A549 (cell line): ENCODE measurements around the gene CYGB.

Experiments
- KDM1A ChIP-seq: fragments of 200-600 bp; sonication (generic); IDR thresholded peaks from 2 replicates; pipeline ENCODE4 v1.6.1; 2016; ENCODE audit warnings: low read depth, mild to moderate bottlenecking
- POLR2A ChIP-seq: IDR thresholded peaks from 2 replicates; pipeline ENCODE4 v1.6.1; 2012; ENCODE audit warnings: mild to moderate bottlenecking, low read length
- TF ChIP-seq, protein P1 (sequence below): fragments of >200 bp; sonication (Bioruptor Twin); formaldehyde crosslinking; IDR thresholded peaks from 3 replicates; pipeline ENCODE4 v1.5.1; 2016
- TF ChIP-seq, protein P2 (sequence below): IDR thresholded peaks from 2 replicates; pipeline ENCODE4 v1.6.1; 2012
- TF ChIP-seq, protein P3 (sequence below): fragments of 200-600 bp; sonication (generic); IDR thresholded peaks from 2 replicates; pipeline ENCODE4 v1.6.1; 2016; ENCODE audit warnings: antibody characterized with exemption, mild to moderate bottlenecking, moderate library complexity
- TF ChIP-seq, protein P4 (sequence below): IDR thresholded peaks from 2 replicates; pipeline ENCODE4 v1.6.1; 2012

DNA sequence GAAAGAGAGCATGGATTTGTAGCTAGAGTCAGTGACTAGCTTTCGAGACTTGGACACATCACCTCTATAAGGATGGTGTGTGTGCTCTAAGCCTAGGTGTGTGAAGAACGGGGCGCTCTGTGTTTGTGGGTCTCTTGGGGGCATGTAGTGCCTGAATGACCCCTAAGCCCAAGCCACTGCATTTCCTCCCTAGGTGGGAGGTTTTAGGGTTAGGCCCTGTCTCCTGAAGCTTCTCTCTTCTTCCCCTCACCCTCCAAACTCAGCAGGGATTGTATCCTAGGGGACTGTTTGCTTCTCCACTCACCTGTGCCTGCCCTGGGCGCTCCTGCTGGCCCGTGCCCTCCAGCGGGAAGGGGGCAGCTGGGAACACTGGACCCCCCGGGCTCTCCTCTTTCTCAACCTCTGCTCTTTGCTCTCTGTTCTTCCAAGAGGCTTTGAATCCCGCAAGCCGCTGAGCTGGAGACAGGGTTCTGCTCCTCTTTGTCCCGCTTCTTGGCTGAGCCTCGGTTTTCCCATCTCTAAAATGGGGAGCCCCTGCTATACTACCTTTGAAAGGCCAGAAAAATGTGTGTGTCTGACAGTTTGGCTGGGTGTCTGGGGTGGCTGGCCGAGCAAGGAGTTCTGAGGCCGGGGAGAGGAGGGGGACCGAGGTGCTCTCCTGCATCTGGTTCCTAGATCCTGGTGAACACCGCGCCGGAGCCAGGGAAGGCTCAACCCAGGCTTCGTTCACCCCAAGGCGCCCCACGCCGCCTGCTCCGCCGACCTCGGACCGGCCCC lies 810 bp downstream of the CYGB start:
- TF ChIP-seq, protein P1, sequence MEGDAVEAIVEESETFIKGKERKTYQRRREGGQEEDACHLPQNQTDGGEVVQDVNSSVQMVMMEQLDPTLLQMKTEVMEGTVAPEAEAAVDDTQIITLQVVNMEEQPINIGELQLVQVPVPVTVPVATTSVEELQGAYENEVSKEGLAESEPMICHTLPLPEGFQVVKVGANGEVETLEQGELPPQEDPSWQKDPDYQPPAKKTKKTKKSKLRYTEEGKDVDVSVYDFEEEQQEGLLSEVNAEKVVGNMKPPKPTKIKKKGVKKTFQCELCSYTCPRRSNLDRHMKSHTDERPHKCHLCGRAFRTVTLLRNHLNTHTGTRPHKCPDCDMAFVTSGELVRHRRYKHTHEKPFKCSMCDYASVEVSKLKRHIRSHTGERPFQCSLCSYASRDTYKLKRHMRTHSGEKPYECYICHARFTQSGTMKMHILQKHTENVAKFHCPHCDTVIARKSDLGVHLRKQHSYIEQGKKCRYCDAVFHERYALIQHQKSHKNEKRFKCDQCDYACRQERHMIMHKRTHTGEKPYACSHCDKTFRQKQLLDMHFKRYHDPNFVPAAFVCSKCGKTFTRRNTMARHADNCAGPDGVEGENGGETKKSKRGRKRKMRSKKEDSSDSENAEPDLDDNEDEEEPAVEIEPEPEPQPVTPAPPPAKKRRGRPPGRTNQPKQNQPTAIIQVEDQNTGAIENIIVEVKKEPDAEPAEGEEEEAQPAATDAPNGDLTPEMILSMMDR = no peak
- TF ChIP-seq, protein P2, sequence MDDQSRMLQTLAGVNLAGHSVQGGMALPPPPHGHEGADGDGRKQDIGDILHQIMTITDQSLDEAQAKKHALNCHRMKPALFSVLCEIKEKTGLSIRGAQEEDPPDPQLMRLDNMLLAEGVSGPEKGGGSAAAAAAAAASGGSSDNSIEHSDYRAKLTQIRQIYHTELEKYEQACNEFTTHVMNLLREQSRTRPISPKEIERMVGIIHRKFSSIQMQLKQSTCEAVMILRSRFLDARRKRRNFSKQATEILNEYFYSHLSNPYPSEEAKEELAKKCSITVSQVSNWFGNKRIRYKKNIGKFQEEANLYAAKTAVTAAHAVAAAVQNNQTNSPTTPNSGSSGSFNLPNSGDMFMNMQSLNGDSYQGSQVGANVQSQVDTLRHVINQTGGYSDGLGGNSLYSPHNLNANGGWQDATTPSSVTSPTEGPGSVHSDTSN = no peak
- TF ChIP-seq, protein P3, sequence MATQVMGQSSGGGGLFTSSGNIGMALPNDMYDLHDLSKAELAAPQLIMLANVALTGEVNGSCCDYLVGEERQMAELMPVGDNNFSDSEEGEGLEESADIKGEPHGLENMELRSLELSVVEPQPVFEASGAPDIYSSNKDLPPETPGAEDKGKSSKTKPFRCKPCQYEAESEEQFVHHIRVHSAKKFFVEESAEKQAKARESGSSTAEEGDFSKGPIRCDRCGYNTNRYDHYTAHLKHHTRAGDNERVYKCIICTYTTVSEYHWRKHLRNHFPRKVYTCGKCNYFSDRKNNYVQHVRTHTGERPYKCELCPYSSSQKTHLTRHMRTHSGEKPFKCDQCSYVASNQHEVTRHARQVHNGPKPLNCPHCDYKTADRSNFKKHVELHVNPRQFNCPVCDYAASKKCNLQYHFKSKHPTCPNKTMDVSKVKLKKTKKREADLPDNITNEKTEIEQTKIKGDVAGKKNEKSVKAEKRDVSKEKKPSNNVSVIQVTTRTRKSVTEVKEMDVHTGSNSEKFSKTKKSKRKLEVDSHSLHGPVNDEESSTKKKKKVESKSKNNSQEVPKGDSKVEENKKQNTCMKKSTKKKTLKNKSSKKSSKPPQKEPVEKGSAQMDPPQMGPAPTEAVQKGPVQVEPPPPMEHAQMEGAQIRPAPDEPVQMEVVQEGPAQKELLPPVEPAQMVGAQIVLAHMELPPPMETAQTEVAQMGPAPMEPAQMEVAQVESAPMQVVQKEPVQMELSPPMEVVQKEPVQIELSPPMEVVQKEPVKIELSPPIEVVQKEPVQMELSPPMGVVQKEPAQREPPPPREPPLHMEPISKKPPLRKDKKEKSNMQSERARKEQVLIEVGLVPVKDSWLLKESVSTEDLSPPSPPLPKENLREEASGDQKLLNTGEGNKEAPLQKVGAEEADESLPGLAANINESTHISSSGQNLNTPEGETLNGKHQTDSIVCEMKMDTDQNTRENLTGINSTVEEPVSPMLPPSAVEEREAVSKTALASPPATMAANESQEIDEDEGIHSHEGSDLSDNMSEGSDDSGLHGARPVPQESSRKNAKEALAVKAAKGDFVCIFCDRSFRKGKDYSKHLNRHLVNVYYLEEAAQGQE = no peak
- TF ChIP-seq KDM1A = no peak
- TF ChIP-seq POLR2A = no peak
- TF ChIP-seq, protein P4, sequence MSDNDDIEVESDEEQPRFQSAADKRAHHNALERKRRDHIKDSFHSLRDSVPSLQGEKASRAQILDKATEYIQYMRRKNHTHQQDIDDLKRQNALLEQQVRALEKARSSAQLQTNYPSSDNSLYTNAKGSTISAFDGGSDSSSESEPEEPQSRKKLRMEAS = no peak
